Measurements from ENCODE around the gene CCIN.

DNA sequence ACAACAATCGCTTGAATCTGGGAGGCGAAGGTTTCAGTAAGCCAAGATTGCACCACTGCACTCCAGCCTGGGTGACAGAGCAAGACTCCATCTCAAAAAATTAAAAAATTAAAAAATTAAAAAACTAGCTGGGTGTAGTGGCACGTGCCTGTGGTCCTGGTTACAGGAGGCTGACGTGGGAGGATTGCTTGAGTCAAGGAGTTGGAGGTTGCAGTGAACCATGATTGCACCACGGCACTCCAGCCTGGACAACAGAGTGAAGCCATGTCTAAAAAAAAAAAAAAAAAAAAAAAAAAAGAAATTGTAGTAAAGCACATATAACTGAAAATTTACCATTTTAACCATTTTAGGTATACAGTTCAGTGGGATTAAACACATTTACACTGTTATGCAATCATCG, 13.1 kb upstream of the CCIN start:
- TF ChIP-seq, protein P1, sequence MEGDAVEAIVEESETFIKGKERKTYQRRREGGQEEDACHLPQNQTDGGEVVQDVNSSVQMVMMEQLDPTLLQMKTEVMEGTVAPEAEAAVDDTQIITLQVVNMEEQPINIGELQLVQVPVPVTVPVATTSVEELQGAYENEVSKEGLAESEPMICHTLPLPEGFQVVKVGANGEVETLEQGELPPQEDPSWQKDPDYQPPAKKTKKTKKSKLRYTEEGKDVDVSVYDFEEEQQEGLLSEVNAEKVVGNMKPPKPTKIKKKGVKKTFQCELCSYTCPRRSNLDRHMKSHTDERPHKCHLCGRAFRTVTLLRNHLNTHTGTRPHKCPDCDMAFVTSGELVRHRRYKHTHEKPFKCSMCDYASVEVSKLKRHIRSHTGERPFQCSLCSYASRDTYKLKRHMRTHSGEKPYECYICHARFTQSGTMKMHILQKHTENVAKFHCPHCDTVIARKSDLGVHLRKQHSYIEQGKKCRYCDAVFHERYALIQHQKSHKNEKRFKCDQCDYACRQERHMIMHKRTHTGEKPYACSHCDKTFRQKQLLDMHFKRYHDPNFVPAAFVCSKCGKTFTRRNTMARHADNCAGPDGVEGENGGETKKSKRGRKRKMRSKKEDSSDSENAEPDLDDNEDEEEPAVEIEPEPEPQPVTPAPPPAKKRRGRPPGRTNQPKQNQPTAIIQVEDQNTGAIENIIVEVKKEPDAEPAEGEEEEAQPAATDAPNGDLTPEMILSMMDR (IDR thresholded peaks at IDR 0.05; ENCODE audit: borderline replicate concordance, extremely low read depth, low read length, poor library complexity, severe bottlenecking), result no peak
- no peak for TF ChIP-seq EZH2 (IDR thresholded peaks at IDR 0.05; ENCODE audit: borderline replicate concordance, low read depth, low read length, severe bottlenecking)

Data from DND-41 (cell line).